BJ (cell line): ENCODE data around the gene ORAI1. TPM values are rescaled to one million over a fixed set of nuclear protein-coding genes. Genes with fewer than 3 reads are reported as not detected.
"Not testable (repeated sequence)": the region's sequence is repeated elsewhere in the genome, so short reads cannot be mapped to it uniquely, and the experiment has no call there.

ENCODE experiments used
- CTCF ChIA-PET: fragments of 350-600 bp; formaldehyde crosslinking; extraction: SDS; loops from one replicate; lab custom pipeline; 2021; ENCODE audit warnings: antibody characterized with exemption, inconsistent platforms; lab: Yijun Ruan, JAX
- POLR2A ChIA-PET: fragments of 300-600 bp; sonication (Branson Sonifier 250); formaldehyde crosslinking; extraction: SDS; loops from one replicate; lab custom pipeline; 2021; ENCODE audit warnings: antibody characterized with exemption; lab: Charles Lee
- DNase-seq: peaks from one replicate; pipeline ENCODE4 v3.0.0-alpha.2; 2011; ENCODE audit warnings: low read depth
- H3K27me3 ChIP-seq: 2 replicates; pipeline ENCODE4 v1.6.0; 2011; ENCODE audit warnings: low read length; ENCODE audit not compliant: control insufficient read depth, insufficient read depth
- H3K36me3 ChIP-seq: 2 replicates; pipeline ENCODE4 v1.5.1; 2011; ENCODE audit warnings: low read length; ENCODE audit not compliant: control insufficient read depth, insufficient read depth
- H3K4me3 ChIP-seq: 2 replicates; pipeline ENCODE4 v1.5.1; 2011; ENCODE audit warnings: low read depth, mild to moderate bottlenecking, control low read depth, low read length
- polyA plus RNA-seq: library from polyadenylated mRNA; depleted of rRNA; stranded (reverse); fragments of >200 nt; gene quantifications from 2 replicates; pipeline ENCODE4 v1.2.3, GENCODE V29; 2011
- TF ChIP-seq, protein P1 (sequence below): IDR thresholded peaks from 2 replicates; pipeline ENCODE4 v1.5.1; 2011; ENCODE audit warnings: low read depth, mild to moderate bottlenecking, control low read depth, inconsistent platforms, low read length, moderate library complexity; ENCODE audit not compliant: insufficient read depth

The ORAI1 gene
- polyA plus RNA-seq, 1 experiment: 28.3 TPM

GRCh38 chr12:121630791-121631355 is 4.5 kb downstream of the ORAI1 start:
- no peaks in the 10 kb centered on the region for H3K36me3 ChIP-seq
- ChIA-PET POLR2A (no interaction called here), CTCF (interaction anchor here (1.2 to 2.2 kb wide), 2 partner anchors 78 to 163 kb away, joined by 3 to 9 read pairs; no protein-coding TSS in a partner anchor)
- no peak overlapping the region for H3K4me3 ChIP-seq
- DNase-seq: no peak
- TF ChIP-seq, protein P1, sequence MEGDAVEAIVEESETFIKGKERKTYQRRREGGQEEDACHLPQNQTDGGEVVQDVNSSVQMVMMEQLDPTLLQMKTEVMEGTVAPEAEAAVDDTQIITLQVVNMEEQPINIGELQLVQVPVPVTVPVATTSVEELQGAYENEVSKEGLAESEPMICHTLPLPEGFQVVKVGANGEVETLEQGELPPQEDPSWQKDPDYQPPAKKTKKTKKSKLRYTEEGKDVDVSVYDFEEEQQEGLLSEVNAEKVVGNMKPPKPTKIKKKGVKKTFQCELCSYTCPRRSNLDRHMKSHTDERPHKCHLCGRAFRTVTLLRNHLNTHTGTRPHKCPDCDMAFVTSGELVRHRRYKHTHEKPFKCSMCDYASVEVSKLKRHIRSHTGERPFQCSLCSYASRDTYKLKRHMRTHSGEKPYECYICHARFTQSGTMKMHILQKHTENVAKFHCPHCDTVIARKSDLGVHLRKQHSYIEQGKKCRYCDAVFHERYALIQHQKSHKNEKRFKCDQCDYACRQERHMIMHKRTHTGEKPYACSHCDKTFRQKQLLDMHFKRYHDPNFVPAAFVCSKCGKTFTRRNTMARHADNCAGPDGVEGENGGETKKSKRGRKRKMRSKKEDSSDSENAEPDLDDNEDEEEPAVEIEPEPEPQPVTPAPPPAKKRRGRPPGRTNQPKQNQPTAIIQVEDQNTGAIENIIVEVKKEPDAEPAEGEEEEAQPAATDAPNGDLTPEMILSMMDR: no peak
- no peaks in the 10 kb centered on the region for H3K27me3 ChIP-seq

GRCh38 chr12:121632069-121632970 is 6.0 kb downstream of the ORAI1 start:
- POLR2A ChIA-PET: no interaction called here
- TF ChIP-seq, protein P1: no peak
- Histone ChIP-seq H3K4me3 (no peak overlapping the region), H3K27me3 (no peaks in the 10 kb centered on the region), H3K36me3 (no peaks in the 10 kb centered on the region)
- CTCF ChIA-PET: interaction anchor here (0.9 to 2.2 kb wide), 3 partner anchors 50 to 79 kb away, joined by 3 to 9 read pairs (median 3); no protein-coding TSS in a partner anchor
- DNase-seq: no peak

- H3K36me3 ChIP-seq, DNase-seq, H3K4me3 ChIP-seq, POLR2A ChIA-PET, H3K27me3 ChIP-seq: not testable (repeated sequence)
- CTCF ChIA-PET: interaction anchor here (0.8 kb wide), 1 partner anchor 81 kb away, joined by 3 read pairs; no protein-coding TSS in a partner anchor
Observed at GRCh38 chr12:121633833-121634196, 7.5 kb downstream of the ORAI1 start.

DNA sequence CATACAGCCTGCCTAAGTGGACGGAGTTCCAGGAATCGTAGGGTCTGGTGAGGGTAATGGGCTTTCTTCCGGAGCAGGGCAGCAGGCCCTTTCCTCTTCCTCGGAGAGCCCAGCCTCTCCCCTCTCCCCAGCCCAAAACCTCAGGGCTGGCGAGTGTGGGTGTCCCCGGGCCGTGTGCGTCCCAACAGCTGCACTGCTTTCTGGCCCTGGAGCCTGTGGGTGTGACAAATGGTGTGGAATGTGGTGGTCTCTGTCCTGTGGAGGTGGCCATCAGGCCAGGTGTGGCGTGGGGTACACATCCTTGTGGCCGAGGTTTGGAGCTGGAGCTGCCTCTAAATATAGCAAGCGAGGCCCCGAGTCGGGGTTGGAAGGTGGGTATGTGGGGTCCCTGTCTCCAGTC is 8.5 kb downstream of the ORAI1 start:
- ChIA-PET POLR2A (no interaction called here), CTCF (interaction anchor here (0.8 to 1.5 kb wide), 3 partner anchors 8 to 82 kb away, joined by 3 to 5 read pairs (median 4); no protein-coding TSS in a partner anchor)
- no peak overlapping the region for H3K4me3 ChIP-seq
- TF ChIP-seq, protein P1: no peak
- H3K36me3 ChIP-seq: no peaks in the 10 kb centered on the region
- no peak for DNase-seq
- no peaks in the 10 kb centered on the region for H3K27me3 ChIP-seq

- TF ChIP-seq, protein P1: no peak
- H3K4me3 ChIP-seq: no peak overlapping the region
- CTCF ChIA-PET: interaction anchor here (1.0 to 2.2 kb wide), 4 partner anchors 10 to 49 kb away, joined by 3 to 7 read pairs (median 5); no protein-coding TSS in a partner anchor
- POLR2A ChIA-PET: no interaction called here
- peaks cover 2% of the 10 kb centered on the region; the same call in 1 of the 2 replicates for H3K36me3 ChIP-seq
- no peak for DNase-seq
- H3K27me3 ChIP-seq: no peaks in the 10 kb centered on the region
Observed at GRCh38 chr12:121637231-121637914, 11.0 kb downstream of the ORAI1 start.
